Esophagus squamous epithelium (tissue), 4 donors: Measurements from ENCODE around the gene SCD5.

Experiments
- POLR2A ChIP-seq, 4 donors: fragments of 450-650 bp; IDR thresholded peaks; one replicate each; pipeline ENCODE4 v1.6.1; 2017; ENCODE audit warnings: antibody characterized with exemption in 4 of 4, mild to moderate bottlenecking in 4 of 4, moderate library complexity in 3 of 4
- TF ChIP-seq, protein P1 (sequence below), 6 experiments: fragments of 450-650 bp in 4 of 6; fragments of 200-600 bp in 2 of 6; sonication (generic) in 2 of 6; IDR thresholded peaks; one replicate each; pipeline ENCODE4 v1.5.1; 2016 to 2019; ENCODE audit warnings: antibody characterized with exemption in 6 of 6, mild to moderate bottlenecking in 4 of 6, moderate library complexity in 4 of 6

DNA sequence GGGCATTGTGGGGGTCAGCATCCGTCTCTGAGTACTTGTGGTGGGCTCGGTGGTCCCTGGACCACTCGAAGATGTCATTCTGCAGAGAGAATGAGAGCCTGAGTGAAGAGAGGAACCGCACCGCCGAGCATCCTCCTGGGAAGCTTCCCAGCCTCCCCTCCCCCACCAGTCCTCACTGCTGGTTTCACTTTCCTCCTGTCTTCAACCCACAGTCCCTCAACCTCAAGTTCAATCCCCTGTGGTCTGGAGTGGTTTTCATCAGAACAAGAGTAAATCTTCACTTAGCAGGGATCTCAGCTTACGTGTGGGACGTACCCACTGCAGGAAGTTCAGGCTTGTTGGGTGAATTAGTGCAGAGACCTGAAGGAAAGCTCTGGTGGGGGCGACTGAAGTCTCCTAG lies 117.8 kb downstream of the SCD5 start:
- no peak for TF ChIP-seq POLR2A (IDR thresholded peaks at IDR 0.05)
- TF ChIP-seq, protein P1, sequence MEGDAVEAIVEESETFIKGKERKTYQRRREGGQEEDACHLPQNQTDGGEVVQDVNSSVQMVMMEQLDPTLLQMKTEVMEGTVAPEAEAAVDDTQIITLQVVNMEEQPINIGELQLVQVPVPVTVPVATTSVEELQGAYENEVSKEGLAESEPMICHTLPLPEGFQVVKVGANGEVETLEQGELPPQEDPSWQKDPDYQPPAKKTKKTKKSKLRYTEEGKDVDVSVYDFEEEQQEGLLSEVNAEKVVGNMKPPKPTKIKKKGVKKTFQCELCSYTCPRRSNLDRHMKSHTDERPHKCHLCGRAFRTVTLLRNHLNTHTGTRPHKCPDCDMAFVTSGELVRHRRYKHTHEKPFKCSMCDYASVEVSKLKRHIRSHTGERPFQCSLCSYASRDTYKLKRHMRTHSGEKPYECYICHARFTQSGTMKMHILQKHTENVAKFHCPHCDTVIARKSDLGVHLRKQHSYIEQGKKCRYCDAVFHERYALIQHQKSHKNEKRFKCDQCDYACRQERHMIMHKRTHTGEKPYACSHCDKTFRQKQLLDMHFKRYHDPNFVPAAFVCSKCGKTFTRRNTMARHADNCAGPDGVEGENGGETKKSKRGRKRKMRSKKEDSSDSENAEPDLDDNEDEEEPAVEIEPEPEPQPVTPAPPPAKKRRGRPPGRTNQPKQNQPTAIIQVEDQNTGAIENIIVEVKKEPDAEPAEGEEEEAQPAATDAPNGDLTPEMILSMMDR (IDR thresholded peaks at IDR 0.05): no peak
